Femur (tissue), 1 donor: ENCODE results near the gene NEDD4L.

Experiments used
- DNase-seq: peaks from one replicate; pipeline ENCODE4 v3.0.0-alpha.2; 2017

NEDD4L gene

DNA sequence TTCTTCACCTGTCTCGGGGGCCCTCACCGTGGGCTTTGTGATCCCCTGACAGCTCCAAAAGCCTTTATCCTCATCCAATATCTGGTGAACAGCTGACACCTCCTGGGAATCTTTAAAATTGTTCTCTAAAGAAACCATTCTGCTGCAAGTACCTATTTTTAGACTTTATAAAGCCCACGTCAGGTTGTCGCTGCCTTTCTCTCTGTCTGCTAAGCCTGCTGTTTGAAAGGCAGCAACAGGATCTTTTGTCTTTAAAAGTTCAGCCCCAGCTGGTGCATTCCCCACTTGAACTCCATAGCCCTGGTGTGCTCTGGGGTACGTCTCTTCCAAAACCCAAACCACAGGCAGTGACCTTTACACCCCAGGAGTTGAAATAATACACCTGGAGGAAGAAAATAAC, 145.0 kb downstream of the NEDD4L start:
- DNase-seq, result no peak

DNA sequence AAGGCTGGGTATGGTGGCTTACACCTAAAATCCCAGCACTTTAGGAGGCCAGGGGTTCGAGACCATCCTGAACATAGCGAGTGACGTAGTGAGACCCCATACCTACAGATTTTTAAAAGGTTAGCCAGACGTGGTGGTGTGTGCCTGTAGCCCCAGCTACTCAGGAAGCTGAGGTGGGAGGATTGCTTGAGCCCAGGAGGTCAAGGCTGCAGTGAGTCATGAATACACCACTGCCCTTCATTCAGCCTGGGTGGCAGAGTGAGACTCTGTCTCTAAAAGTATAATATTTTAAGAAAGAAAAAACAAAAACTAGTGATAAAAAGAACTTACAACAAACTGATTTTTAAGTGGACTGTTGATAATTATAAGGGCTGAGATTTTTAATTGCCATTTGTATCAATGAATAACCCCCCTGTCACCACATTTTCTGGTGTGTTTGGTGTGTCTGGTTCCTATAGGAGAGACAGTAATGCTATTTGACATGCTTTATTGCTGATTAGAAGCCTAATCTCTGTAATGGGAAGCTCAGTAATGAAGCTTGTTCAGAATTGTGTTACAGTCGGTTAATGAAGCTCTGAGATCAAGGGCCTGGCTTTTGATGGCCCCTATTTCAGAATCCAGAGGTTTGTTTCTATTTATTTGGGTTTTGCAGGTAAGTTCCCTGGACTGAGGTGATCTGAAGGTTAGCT, 147.0 kb downstream of the NEDD4L start:
- DNase-seq, result no peak

DNA sequence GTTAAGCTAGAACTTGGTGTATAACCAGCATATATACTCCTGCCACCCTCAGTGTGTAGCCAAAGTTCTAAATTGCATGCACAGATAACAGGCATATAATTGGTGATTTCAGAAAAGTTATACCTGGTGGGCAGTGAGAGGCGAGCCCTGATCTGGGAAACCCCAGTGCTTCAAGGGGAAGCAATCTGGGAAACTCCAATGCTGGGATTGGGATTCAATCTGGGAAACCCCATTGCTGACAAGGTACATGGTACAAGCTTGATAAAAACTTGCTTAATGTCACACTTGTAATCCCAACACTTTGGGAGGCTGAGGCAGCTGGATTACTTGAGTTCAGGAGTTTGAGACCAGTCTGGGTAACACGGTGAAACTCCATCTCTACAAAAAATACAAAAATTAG, 147.6 kb downstream of the NEDD4L start:
- no peak for DNase-seq

DNA sequence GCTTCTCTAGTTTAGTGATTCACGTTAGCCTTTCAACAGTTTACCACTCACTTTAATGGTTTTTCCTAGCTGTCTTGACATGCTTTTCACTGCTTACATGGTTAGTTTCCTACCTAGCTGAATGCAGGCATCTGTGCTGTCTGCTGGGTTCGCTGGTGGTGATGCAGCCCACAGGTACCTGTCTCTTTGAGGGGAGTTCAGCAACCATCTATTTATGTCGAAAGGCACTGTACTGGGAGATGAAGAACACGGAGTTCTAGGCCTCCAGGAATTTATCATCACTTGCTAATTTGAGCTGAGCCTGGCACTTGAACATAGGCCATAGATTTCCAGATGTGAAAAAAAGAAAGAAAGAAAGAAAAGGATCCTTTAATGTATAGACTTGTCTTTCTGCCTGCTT, 148.5 kb downstream of the NEDD4L start:
- no peak for DNase-seq

DNA sequence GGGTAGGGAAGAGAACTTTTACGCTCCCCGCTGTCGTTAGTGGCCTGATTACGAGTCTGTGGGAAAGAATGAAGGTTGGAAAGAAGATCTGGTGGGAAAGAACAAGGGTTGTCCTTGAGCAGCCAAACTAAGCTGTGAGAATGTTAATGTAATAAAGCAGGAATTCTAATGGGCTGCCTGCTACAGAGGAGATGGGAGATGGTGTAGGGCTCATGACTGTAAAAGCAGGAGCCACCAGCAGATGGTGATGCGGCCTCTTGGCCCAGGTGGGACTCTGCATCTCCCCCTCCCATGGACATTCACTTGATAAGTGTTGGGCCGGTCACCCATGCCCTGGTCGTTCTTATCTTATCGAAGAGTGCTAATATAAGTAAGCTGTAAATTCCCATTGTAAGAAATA, 150.0 kb downstream of the NEDD4L start:
- DNase-seq, result no peak

DNA sequence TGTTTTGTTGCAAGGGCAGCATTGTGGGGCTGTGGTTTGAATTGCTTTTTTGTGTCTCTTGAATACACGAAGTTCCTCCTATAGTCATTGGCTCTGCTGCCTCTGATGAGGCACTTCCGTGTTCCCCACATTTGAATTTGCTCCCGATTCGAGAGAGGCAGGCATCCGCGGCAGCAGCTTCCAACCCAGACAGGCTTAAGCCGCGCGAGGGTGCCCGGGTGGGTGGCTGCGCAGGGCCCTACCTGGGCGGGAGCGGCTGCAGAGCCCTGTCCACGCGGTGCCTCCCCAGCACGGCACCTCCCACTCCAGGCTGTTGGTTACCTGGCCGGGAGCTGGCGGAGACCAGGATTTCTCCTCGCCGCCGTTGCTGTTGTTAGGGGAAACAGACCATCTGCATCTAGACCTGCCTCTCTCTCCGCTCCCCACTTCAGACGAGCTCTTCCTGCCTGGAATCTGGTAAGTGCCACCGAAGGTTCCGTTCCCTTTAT, 151.3 kb downstream of the NEDD4L start:
- no peak for DNase-seq

DNA sequence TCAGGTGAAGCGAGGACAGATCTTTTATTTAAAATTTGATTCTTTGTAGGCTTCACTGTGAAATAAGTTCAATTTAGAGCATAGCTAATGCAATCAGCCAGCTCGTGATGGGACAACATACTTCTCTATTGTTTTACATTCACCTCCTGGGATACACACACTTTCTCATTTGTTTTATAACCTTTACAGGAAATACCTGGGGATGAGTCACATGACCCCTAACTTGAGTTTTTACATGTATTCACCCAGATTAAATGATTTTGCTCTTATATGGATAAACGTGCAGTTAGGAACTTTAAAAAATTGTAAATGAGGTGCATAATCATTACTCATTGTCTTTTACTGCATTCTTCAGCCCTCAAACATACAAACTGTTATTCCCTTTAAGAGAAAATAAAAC, 152.1 kb downstream of the NEDD4L start:
- DNase-seq, result no peak

DNA sequence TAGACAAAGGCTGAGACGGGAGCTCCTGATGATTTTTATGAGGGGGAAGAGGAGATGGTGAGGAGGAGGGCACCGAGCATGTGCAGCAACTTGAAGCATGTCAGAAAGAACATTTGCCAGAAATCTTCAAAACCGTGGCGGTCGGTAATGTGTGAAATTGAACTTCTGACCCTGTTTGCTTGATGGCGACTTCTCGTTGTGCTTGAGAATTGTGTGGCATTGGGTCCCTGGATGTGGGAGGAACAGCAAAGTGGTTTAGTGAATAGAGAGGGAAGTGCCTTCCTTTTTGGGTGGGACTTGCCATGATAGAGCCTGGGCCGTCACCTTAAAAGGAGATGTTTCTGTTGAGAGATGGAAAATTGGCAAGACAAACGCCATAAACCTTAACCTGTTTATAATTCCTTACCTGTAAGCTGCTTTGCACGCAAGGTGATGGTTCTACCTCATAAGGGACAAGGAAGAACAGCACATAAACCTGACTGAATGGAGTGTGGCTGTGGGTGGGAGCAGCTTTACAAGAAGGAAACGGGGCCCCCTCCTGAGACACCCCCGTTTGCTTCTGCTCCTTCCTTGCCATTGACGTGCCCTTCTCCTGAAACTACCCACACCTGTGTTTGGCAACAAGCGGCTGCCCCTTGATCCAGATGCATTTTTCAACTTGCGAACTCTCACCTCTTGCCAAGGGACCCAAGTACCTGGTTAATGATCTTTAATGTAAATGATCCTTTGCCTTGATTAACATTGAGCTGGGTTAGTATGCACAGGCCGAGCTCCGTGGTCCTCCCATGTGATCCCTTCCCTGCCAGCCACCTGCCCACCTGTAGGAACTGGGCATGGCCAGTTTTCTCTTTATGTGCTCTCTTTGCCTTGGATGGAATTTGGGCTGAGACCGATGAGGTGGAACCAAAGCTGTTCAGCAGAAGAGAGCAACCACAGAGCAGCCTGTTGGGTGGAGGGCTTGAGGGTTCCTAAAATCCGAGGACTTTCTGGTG, 153.2 kb downstream of the NEDD4L start:
- no peak for DNase-seq

DNA sequence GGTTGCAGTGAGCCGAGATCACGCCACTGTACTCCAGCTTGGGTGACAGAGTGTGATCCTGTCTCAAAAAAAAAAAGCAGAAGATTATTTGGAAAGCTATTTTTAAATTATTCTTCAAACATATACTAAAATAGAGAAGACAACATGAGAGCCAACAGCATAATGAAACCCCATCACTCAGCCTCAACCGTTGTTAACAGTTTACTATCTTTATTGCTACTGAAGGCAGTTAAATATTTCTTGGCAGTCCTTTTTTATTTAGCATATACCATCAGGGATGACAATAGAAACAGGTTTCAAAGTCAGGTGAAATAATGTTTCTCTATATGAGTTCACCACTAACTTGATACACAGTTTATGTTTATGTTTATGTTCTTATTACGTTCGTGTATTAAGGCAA, 157.2 kb downstream of the NEDD4L start:
- DNase-seq, result no peak

DNA sequence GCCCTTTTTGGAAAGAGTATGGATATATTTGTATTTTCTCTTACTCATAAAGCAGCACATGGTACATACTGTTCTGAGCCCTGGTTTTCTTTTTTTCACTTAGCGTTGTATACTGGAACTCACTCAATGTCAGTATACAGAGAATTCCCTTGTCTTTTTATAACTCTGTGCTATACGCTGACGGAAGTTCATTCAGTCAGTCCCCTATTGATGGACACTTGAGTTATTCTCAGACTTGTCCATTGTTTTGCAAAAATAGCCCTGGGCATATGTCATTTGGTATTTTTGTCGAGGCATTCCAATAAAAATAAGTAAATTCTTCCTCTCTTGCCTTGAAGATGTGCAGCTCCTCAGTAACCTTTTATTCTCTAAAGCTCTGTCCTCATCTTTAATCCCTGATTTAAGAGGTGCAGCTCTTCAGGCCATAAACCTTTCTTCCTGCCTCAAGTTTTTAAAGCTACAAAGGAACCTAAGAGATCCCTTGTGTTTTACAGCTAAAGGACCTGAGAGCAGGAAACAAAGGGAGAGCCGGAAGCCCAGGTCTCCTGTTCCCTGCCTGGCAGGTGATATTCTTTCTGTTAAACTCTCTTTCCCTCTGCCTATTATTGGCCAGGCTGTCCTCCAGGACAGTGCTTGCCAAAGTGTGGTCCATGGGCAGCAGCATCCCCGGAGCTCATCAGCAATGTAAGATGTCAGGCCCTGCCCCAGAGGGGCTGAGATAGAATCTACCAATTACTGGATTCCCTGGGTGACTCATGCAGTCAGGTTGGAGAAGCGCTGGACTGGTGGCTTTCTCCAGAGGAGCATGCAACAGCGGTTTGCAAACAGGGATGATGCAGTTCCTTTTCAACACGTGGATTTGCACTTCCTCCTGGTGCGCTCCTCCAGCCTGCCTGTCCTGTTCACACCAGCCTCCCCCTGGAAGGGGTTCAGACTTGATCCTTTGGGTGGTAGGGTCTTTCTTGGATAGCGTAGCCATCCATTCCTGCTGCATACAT, 158.0 kb downstream of the NEDD4L start:
- no peak for DNase-seq

DNA sequence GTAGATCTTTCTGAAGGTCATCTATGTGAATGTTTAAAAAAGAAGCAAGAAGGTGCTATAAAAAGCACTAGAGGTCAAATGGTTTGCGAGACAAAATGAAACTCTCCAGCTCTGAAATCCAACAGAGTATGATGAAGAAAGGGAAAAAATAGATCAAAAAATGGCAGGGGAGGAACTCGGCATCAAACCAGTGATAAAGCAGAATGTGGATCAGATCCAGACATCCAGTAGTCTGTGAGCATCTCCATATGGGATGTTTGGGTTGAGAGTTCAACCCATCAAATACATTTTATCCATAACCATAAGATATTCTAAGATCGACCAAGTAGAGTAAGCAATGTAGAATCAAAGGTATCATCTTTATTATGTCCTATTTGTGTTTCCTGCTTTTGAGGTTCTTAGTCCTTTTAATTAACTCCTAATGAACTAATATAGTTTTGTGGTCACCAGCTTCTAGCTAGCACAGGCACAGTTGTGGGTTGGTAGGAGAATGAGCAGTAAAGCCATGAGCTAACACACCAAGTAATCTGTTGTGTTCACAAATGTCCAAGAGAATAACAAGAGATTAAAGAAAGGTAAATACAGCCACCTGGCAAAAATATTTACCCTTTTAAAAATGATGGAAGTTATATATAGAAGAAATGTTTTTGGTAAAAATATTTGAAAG, 160.9 kb downstream of the NEDD4L start:
- DNase-seq, result no peak

DNA sequence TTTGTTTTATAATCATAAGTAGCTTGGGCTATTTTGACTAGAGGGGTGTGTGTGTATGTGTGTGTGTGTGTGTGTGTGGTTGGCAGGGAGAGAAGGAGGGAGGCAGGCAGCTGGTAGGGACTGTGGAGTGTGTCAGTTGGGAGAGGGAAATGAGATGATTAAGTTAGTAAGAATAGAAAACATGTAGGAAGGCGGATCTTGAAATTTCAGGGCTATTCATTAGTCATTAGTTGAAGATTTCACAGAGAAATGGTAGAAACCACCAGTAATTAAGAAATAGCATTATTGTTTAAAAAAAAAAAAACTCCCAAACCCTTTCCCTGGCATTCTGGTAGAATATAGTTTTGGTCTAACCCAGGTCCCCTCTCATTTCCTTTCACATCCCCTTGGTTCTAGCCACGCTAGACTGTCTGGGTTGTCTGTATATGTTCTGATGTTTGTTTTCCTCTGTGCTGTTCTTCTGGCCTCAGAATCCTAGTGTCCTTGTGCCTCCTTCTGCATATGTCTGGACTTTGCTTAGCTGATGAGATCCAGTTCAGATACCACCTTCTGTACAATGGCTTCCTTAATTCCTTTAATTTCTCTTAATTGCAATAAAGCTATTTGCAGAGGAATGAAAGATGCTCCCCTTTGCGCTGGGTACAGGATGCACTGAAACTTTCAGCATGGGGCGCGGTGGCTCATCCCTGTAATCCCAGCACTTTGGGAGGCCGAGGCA, 161.6 kb downstream of the NEDD4L start:
- no peak for DNase-seq

DNA sequence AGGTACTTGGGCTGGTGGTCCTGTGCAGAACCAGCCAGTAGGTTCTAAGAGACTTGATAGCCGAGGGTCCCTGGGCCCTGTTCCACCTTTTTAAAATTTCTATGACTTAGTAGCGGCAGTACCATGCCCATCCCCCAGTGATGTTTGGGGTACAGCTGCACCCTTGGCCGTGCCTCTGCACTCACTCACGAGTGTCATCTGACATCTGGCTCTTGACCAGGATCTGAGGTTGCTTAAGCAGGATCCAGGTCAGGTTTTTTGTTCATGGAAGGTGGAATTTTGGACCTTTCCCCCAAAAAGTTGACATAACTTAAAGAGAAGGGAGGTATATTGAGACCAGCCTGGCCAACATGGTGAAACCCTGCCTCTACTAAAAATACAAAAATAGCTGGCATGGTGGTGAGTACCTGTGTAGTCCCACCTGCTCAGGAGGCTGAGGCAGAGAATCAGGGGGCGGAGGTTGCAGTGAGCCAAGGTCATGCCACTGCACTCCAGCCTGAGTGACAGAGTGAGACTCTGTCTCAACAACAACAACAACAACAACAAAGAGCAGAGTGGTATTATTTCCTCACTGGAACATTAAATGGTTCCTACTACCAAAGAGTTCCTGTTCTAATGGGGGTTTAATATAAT, 163.6 kb downstream of the NEDD4L start:
- no peak for DNase-seq

DNA sequence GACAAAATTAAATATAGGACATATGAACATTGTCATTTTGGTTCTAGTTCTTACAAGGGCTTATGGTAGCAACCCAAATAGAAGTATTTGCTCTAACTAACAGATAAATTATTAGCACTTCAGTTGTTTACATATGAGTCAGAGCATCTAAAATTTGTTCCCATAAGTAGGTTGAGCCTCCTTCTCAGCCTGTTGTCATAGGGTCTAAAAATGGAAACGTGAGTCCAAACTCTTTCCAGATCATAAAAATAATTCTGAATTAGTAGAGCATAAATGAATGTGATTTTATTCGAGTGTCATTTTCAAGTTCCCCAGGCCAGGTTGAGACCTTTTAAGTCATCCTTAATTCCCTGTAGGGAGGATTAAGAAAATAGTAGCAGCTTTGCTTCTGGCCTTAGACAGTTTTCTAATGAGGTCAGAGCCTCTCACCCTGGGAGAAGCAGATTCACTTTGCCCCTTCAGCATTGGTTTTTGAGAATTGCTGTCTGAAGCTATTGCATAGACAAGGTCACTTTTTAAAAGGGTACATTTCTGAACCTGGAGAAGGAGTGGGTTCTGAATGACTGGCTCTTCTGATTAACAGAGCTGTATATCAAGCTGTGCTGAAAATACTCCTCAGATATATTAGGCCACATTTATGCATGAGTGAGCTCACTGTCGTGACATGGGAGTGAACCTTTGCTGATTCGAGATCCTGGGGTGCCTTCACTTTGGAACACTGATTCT, 164.3 kb downstream of the NEDD4L start:
- DNase-seq, result no peak

DNA sequence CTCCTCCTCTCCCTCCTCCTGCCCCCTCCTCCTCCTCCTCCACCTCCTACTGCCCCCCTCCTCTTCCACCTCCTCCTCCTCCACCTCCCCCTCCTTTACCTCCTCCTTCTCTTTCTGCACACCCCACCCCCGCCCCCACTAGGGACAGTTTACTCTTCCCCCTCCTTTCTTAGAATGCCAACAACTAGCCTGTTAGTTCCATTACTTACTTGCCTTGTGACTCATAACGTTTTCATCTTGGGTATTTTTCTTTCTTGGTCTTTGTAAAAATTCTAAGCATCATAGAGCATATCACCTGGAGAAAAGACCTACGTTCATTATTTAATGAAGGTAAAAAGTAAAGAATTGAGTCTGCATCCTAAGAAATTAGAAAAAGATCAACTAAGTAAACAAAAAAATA, 165.3 kb downstream of the NEDD4L start:
- DNase-seq, result no peak

DNA sequence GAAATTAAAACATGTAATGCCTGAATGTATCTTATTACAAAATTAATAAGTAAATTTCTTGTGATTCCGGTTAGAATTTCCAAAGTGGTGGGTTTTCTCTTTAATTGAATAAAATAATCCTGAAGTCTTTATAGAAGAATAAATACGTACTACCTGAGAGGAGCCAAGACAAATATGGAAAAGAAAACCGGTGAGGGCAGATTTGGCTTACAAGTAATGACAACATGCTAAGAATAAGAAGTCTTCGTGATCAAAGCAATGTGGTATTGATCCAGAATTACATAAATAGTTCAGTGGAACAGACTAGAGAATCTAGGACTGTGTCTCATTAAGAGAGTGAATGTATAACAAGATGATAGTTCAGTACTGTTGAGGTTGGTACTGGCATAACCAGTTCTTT, 167.5 kb downstream of the NEDD4L start:
- no peak for DNase-seq

DNA sequence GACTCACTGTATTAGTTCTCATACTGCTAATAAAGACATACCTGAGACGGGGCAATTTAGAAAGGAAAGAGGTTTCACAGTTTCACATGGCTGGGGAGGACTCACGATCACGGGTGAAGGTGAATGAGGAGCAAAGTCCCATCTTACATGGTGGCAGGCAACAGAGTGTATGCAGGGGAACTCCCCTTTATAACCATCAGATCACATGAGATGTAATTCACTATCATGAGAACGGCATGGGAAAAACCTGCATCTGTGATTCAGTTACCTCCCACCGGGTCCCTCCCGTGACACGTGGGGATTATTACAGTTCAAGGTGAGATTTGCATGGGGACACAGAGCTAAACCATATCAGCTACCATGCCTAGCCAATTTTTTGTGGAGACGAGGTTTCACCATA, 168.2 kb downstream of the NEDD4L start:
- no peak for DNase-seq

DNA sequence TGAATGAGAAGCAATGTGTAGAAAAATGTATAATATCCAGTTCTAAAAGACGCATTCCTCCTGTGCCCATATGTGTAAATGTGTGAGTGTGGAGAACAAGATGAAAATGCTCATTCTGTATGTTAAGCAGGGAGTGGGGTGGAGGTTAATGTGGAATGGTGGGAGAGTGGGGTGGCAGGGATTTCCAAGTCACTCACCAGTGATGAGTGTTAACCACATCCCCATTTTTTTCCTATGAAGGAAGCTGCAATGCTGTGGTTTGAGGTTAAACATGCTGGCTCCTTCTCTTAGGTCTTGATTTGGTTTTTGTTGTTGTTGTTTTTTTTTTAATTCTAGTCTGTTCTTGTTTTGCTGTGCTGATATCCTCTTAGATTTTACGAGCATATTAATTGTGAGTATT, 169.4 kb downstream of the NEDD4L start:
- no peak for DNase-seq

DNA sequence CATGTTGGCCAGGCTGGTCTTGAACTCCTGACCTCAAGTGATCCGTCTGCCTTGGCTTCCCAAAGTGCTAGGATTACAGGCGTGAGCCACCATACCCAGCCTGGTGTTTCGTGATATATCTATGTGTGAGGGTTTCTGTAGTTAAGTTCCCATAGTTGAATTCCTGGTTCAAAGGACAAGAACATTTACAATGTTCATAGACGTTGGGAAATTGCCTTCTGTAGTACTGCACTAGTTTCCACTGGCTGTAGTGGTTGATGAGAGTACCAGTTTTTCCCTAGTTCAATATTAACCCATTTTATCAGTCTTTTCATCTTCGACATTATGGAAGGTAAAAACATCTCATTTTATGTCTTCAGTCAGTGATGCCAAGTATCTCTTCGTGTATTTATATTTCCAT, 171.0 kb downstream of the NEDD4L start:
- DNase-seq, result no peak

DNA sequence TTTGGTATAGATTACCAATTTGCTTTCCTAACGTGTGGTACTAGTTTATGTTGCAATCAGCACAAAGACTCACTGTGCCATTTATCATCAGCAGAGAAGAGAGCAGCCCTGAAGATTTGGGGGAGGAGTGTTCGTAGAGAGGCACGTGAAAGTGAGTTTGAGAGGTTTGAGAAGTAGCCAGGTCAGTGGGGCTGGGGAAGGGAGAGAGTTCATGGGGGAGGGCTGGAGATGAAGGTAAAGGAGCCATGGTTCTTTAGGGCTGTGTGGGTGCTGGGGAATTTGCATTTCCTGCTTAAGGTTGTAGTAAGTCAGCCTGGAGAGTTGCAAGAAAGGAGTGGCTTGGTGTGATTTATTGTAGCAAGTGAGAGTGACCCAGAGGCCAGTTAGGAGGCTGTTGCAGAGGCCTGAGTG, 172.1 kb downstream of the NEDD4L start:
- no peak for DNase-seq
